CD8-positive, alpha-beta memory T cell (primary cell): Measurements from ENCODE around the gene RUNX3. TPM values are rescaled to one million over a fixed set of nuclear protein-coding genes. Genes with fewer than 3 reads are reported as not detected.

Experiments
- CTCF ChIA-PET: fragments of 350-600 bp; sonication (Branson Sonifier 250); formaldehyde crosslinking; loops from one replicate; lab custom pipeline; 2021; ENCODE audit warnings: antibody characterized with exemption; lab: Charles Lee
- POLR2A ChIA-PET: fragments of 350-600 bp; sonication (Branson Sonifier 250); formaldehyde crosslinking; loops from one replicate; lab custom pipeline; 2021; ENCODE audit warnings: antibody characterized with exemption; lab: Charles Lee
- DNase-seq, 5 donors: peaks; one replicate each; pipeline versions ENCODE4 v3.0.0 to v3.0.0-alpha.2; 2020 to 2022; ENCODE audit warnings: mixed read lengths in 1 of 5
- H3K27ac ChIP-seq: one replicate; pipeline ENCODE4 v1.7.0; 2013; ENCODE audit warnings: low read depth, mild to moderate bottlenecking, low read length, moderate library complexity
- H3K27me3 ChIP-seq: 2 replicates; pipeline ENCODE4 v1.7.0; 2013; ENCODE audit warnings: low read length, mild to moderate bottlenecking; ENCODE audit not compliant: insufficient read depth, poor library complexity, severe bottlenecking
- H3K36me3 ChIP-seq: 2 replicates; pipeline ENCODE4 v1.7.0; 2013; ENCODE audit warnings: mild to moderate bottlenecking, low read length, moderate library complexity; ENCODE audit not compliant: insufficient read depth
- H3K4me1 ChIP-seq: 2 replicates; pipeline ENCODE4 v1.7.0; 2013; ENCODE audit warnings: mild to moderate bottlenecking, low read length, moderate library complexity; ENCODE audit not compliant: insufficient read depth
- H3K4me3 ChIP-seq: 2 replicates; pipeline ENCODE4 v1.7.0; 2013; ENCODE audit warnings: mild to moderate bottlenecking, low read length
- H3K9me3 ChIP-seq: 2 replicates; pipeline ENCODE4 v1.7.0; 2013; ENCODE audit warnings: mild to moderate bottlenecking, low read length
- H3K27ac Mint-ChIP-seq, 8 donors: one replicate each; pipeline ENCODE4 v1.8.0; 2020 to 2021; ENCODE audit warnings: mixed read lengths in 8 of 8, mild to moderate bottlenecking in 6 of 8, inconsistent platforms in 3 of 8, moderate library complexity in 3 of 8
- H3K27me3 Mint-ChIP-seq, 2 donors: one replicate each; pipeline ENCODE4 v1.8.0; 2020 to 2021; ENCODE audit warnings: mixed read lengths in 2 of 2, mild to moderate bottlenecking in 1 of 2, moderate library complexity in 1 of 2
- H3K36me3 Mint-ChIP-seq, 3 donors: one replicate each; pipeline ENCODE4 v1.8.0; 2020 to 2021; ENCODE audit warnings: mixed read lengths in 3 of 3, inconsistent platforms in 1 of 3, mild to moderate bottlenecking in 1 of 3
- H3K4me1 Mint-ChIP-seq, 3 donors: one replicate each; pipeline ENCODE4 v1.8.0; 2020 to 2021; ENCODE audit warnings: mixed read lengths in 3 of 3, inconsistent platforms in 1 of 3, mild to moderate bottlenecking in 1 of 3
- H3K4me3 Mint-ChIP-seq, 7 donors: one replicate each; pipeline ENCODE4 v1.8.0; 2020 to 2021; ENCODE audit warnings: mixed read lengths in 7 of 7, mild to moderate bottlenecking in 6 of 7, moderate library complexity in 4 of 7, inconsistent platforms in 2 of 7
- H3K9me3 Mint-ChIP-seq, 5 donors: one replicate each; pipeline ENCODE4 v1.8.0; 2020 to 2022; ENCODE audit warnings: mixed read lengths in 5 of 5, mild to moderate bottlenecking in 3 of 5, moderate library complexity in 2 of 5, inconsistent platforms in 1 of 5
- polyA plus RNA-seq: library from polyadenylated mRNA; unstranded; fragments of 300-500 nt; fragmentation: Illumina TruSeq; gene quantifications from one replicate; pipeline ENCODE4 v1.2.3, GENCODE V29; 2021
- total RNA-seq, 2 experiments: library from RNA; stranded (reverse); gene quantifications; one replicate each; pipeline ENCODE4 v1.2.3, GENCODE V29; 2021

Gene RUNX3
- total and polyA plus RNA-seq, 3 experiments from 2014 or later, result 107 to 241 (median 218) TPM

DNA sequence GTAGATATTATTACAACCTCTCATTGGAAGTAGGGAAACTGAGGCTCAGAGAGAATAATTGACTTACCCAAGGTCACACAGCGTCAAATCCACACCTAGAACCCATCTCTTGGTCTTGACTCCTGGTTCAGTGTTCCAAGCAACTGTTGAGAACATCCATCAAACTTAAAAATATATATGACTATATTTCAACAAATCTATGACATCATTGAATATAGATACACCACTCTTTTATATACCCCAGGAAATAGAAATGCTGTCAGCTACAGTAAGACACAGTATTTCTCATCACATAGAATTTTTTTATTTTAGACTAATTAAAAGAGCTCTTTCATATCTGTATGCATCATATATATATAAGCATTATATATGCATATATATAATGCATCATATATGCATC lies 56.9 kb downstream of the RUNX3 start:
- ChIA-PET POLR2A (no interaction called here), CTCF (no interaction called here)
- H3K4me3 ChIP-seq, result no peak overlapping the region
- H3K36me3 ChIP-seq, result no peaks in the 10 kb centered on the region
- H3K27ac ChIP-seq, result no peak overlapping the region
- no peaks in the 10 kb centered on the region for H3K9me3 ChIP-seq
- Mint-ChIP-seq H3K36me3 (no peaks in the 10 kb centered on the region), H3K9me3 (no peaks in the 10 kb centered on the region), H3K4me3 (no peak overlapping the region), H3K27me3 (peaks cover 0 to 8% of the 10 kb centered on the region in 2 donors), H3K27ac (no peak overlapping the region), H3K4me1 (peaks cover 4 to 14% (median 12%) of the 10 kb centered on the region in 3 donors)
- peaks cover 10% of the 10 kb centered on the region for H3K4me1 ChIP-seq
- H3K27me3 ChIP-seq, result no peaks in the 10 kb centered on the region
- no peak for DNase-seq

DNA sequence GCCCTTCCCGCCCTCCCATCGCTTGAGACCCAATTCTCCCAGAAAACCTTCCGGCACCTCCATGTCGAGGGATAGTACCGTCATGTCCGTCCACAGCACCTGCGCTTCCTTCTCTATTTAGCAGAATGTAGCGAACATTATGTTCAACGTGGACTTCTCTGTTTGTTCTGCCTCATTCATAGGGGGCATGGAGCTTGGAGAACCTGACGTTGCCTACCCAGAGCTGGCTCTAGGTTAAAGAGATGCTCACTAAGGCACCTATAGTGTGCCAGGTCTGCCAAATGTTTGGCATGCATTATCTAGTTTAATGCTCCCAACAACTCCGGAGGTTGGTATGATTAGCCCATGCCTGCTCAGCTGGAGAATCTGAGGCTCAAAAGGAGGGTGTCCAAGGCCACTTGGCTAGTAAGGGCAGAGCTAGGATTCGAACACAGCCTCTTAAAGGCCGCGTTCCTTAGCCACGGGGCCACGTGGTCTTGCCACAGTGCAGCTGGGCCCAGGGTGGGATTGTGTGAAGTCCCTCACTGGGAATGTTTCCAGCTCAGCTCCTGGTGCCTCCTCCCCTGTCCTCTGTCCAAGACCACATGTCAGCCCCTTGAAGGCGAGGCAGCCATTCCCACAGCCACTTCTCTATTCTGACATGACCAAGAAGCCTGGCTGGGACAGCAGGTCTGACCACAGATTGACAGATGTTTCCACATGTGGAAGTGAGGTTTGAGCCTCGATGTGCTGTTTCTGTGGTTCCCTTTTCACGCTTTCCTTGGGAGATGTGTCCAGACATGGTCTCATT lies 57.8 kb downstream of the RUNX3 start:
- H3K36me3 Mint-ChIP-seq, result no peaks in the 10 kb centered on the region
- DNase-seq, result no peak
- ChIA-PET POLR2A (no interaction called here), CTCF (interaction anchor here (1.4 kb wide), 1 partner anchor 26 kb away, joined by 3 read pairs; no protein-coding TSS in a partner anchor)
- H3K27ac Mint-ChIP-seq, result peak overlapping the region in 1 of 8 donors; percentile 40
- peaks cover 10% of the 10 kb centered on the region for H3K4me1 ChIP-seq
- H3K27me3 ChIP-seq, result no peaks in the 10 kb centered on the region
- no peak overlapping the region for H3K4me3 ChIP-seq
- peaks cover 0 to 9% of the 10 kb centered on the region in 2 donors for H3K27me3 Mint-ChIP-seq
- no peaks in the 10 kb centered on the region for H3K36me3 ChIP-seq
- H3K9me3 ChIP-seq, result no peaks in the 10 kb centered on the region
- H3K9me3 Mint-ChIP-seq, result no peaks in the 10 kb centered on the region
- H3K27ac ChIP-seq, result no peak overlapping the region
- H3K4me3 Mint-ChIP-seq, result no peak overlapping the region
- peaks cover 4 to 14% (median 12%) of the 10 kb centered on the region in 3 donors for H3K4me1 Mint-ChIP-seq

DNA sequence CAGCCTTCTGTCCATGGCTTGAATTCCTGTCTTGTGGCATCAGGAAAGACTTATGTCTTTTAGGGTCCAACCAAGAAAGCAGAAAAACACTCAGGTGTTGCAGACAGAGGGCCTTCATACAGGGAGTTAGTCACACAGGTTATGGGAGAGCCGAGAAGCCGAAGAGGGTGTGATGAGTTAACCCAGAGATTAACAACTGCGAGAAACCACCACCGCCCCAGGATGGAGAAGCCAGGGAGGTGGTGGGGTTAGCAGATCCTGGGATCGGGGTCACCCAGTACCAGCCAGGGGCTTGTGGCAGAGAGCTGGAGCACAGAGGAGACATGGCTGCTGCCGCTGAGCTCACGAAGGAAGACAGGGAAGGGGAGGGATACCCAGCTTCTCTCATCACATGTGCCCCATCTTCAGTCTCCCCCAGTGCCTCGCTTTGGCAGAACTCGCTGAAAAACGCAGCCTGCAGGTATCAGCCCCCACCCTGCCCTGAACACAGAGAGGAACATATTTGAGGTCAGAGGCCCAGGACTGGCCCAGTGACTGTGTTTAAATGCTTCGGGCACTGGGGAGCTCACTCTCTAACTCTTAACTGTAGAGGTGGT lies 58.7 kb downstream of the RUNX3 start:
- peaks cover 4 to 14% (median 12%) of the 10 kb centered on the region in 3 donors for H3K4me1 Mint-ChIP-seq
- no peaks in the 10 kb centered on the region for H3K27me3 ChIP-seq
- no peak overlapping the region for H3K4me3 ChIP-seq
- no peak for DNase-seq
- H3K36me3 ChIP-seq, result no peaks in the 10 kb centered on the region
- H3K9me3 ChIP-seq, result no peaks in the 10 kb centered on the region
- peaks cover 10% of the 10 kb centered on the region for H3K4me1 ChIP-seq
- no peaks in the 10 kb centered on the region for H3K9me3 Mint-ChIP-seq
- H3K4me3 Mint-ChIP-seq, result no peak overlapping the region
- H3K27ac Mint-ChIP-seq, result peak overlapping the region in 3 of 8 donors; percentile 29 to 85 (median 30)
- CTCF ChIA-PET, result interaction anchor here (1.4 kb wide), 1 partner anchor 27 kb away, joined by 3 read pairs; no protein-coding TSS in a partner anchor
- no peaks in the 10 kb centered on the region for H3K36me3 Mint-ChIP-seq
- POLR2A ChIA-PET, result no interaction called here
- H3K27me3 Mint-ChIP-seq, result peaks cover 0 to 9% of the 10 kb centered on the region in 2 donors
- no peak overlapping the region for H3K27ac ChIP-seq

DNA sequence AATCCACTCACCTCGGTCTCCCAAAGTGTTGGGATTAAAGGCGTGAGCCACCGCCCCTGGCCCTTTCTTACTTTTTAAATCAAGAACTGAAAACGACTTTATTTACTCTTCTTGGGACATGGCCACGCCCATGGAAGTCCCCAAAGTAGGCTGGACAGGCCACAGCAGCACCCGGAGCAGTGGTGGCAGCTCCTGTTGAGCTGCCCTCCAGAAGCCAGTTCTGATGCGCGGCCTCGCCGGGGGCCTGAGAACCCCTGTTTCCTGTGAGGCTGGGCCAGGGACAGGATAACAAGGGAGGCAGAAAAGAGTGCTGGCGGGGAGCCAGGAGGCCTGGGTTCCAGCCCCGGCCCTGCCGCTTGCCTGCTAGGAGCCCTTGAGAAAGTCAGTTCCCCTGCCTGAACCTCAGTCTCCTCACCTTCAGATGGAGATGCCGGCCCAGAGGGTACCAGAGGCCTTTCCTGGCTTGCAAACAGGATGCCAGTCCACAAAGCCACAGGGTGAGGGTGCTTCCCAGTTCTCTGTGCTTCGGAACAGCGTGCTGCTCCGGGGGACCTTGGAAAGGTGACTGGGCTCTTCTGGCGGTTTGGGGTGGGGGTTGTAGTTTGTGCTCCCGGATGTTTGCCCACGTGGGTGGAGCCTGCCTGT lies 59.4 kb downstream of the RUNX3 start:
- ChIA-PET CTCF (no interaction called here), POLR2A (no interaction called here)
- peak overlapping the region in 2 of 8 donors; percentile 30 to 85 for H3K27ac Mint-ChIP-seq
- Histone ChIP-seq H3K27ac (no peak overlapping the region), H3K4me1 (peaks cover 10% of the 10 kb centered on the region), H3K9me3 (no peaks in the 10 kb centered on the region), H3K27me3 (no peaks in the 10 kb centered on the region), H3K36me3 (no peaks in the 10 kb centered on the region), H3K4me3 (no peak overlapping the region)
- no peaks in the 10 kb centered on the region for H3K9me3 Mint-ChIP-seq
- peaks cover 4 to 14% (median 12%) of the 10 kb centered on the region in 3 donors for H3K4me1 Mint-ChIP-seq
- H3K27me3 Mint-ChIP-seq, result peaks cover 0 to 7% of the 10 kb centered on the region in 2 donors
- H3K36me3 Mint-ChIP-seq, result no peaks in the 10 kb centered on the region
- DNase-seq, result peak in 1 of 5 donors; percentile 25
- H3K4me3 Mint-ChIP-seq, result no peak overlapping the region

DNA sequence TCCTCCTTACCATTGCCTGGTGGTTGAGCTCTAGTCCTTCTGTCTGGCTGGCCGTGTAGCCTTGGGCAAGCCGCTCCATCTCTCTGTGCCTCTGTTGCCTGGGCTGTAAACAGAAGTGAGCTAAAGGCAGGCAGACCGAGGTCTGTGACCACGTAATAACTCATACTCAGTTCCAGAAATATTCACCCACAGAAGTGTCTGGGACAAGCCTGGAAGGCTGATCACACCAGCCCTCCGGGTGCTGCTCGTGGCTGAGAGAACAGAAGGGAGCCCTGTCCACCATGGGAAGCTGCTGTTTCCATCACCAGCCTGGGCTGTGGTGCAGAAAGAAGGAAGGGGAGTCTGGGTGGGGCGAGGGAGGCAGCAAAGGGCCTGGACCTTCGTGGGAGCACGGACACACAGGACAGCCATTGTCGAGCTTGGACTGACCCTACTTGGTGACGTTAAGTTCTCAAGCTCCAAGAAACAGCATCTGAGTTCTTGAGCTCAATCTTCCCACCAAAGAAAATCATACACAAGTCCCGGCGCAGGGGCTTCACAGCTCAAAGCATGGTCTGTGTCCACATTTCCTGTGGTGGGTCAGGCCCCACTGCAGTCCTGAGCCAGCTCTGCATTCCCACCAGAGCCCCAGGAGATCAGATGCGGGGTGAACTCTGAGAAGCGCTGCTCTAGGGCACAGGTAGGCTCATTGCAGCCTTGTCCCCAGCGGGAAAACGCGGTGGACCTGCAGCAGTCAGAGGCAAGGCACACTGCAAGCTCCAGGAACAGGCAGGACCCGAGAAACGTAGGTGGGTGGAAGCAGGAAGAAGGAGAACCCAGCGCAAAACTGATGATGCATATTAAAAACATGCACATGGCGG lies 61.8 kb downstream of the RUNX3 start:
- Mint-ChIP-seq H3K9me3 (no peaks in the 10 kb centered on the region), H3K4me1 (peaks cover 4 to 14% (median 12%) of the 10 kb centered on the region in 3 donors), H3K36me3 (peaks cover 0 to 5% (median 0%) of the 10 kb centered on the region in 3 donors), H3K4me3 (no peak overlapping the region), H3K27ac (peak overlapping the region in 1 of 8 donors; percentile 69), H3K27me3 (peaks cover 0 to 7% of the 10 kb centered on the region in 2 donors)
- H3K36me3 ChIP-seq, result no peaks in the 10 kb centered on the region
- ChIA-PET POLR2A (interaction anchor here (0.5 kb wide), 2 partner anchors 8 to 19 kb away, joined by 3 to 5 read pairs; no protein-coding TSS in a partner anchor), CTCF (interaction anchor here (0.9 kb wide), 1 partner anchor 9 kb away, joined by 3 read pairs; no protein-coding TSS in a partner anchor)
- no peaks in the 10 kb centered on the region for H3K27me3 ChIP-seq
- H3K27ac ChIP-seq, result no peak overlapping the region
- peaks cover 10% of the 10 kb centered on the region for H3K4me1 ChIP-seq
- DNase-seq, result no peak
- H3K4me3 ChIP-seq, result no peak overlapping the region
- H3K9me3 ChIP-seq, result no peaks in the 10 kb centered on the region

DNA sequence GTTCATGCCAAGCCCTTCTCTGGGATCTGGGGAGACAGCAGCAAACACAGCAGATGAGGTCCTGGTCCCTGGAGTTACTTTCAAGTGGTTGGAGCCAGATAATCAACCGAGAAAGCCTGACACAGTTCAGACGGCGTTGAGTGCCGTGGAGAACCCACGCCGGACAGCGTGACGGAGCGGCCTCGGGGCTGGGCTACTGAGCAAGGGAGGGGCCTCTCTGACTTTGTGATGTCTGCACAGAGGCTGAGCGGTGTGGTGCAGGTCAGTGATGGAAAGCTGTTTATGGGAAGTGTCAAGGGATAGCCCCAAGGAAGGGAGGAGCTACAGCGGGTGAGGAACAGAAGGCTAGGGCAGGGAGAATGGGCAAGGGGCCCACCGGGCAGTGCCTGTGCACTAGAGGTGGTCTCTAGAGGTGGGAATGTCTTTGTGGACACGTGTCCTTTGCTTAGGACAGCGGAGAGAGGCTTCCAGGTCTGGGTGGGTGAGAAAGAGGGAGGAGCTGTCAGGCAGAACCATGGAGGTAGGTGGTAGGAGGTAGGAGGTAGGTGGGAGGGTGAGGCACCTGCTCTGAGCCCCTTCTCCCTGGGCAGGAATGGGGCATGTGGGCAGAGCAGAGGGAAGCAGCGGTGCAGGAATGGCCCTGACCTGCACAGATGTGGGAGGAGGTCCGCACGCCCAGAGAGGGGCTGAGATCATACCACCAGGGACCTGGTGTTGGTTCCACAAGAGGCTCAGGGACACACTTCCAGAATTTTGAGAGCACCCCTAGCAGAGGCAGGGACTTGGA lies 62.8 kb downstream of the RUNX3 start:
- DNase-seq, result no peak
- peaks cover 0 to 5% (median 0%) of the 10 kb centered on the region in 3 donors for H3K36me3 Mint-ChIP-seq
- Histone ChIP-seq H3K4me1 (peaks cover 10% of the 10 kb centered on the region), H3K36me3 (no peaks in the 10 kb centered on the region), H3K9me3 (no peaks in the 10 kb centered on the region), H3K27ac (no peak overlapping the region), H3K27me3 (no peaks in the 10 kb centered on the region), H3K4me3 (no peak overlapping the region)
- H3K9me3 Mint-ChIP-seq, result no peaks in the 10 kb centered on the region
- peak overlapping the region in 2 of 8 donors; percentile 47 to 61 for H3K27ac Mint-ChIP-seq
- ChIA-PET CTCF (no interaction called here), POLR2A (no interaction called here)
- H3K27me3 Mint-ChIP-seq, result peaks cover 0 to 7% of the 10 kb centered on the region in 2 donors
- H3K4me3 Mint-ChIP-seq, result no peak overlapping the region
- H3K4me1 Mint-ChIP-seq, result peaks cover 4 to 14% (median 12%) of the 10 kb centered on the region in 3 donors
